Stimulated activated CD4-positive, alpha-beta T cell treated with anti-CD3 and anti-CD28 coated beads, TNF-alpha, amount 100 ng/mL, for 1 hour (primary cell): ENCODE results near the gene ZNF785.
"Not testable (repeated sequence)": the region's sequence is repeated elsewhere in the genome, so short reads cannot be mapped to it uniquely, and the experiment has no call there.

Source experiments
- DNase-seq, 3 donors: peaks; one replicate each; pipeline ENCODE4 v3.0.0-alpha.2; 2020; ENCODE audit warnings: low read depth in 3 of 3, low spot score in 1 of 3

ZNF785 gene

GRCh38 chr16:30540916-30541464 is 44.5 kb downstream of the ZNF785 start:
- DNase-seq = not testable (repeated sequence)

GRCh38 chr16:30539986-30540526 is 45.4 kb downstream of the ZNF785 start:
- not testable (repeated sequence) for DNase-seq

- no peak for DNase-seq
Observed at GRCh38 chr16:30539000-30539964, 46.2 kb downstream of the ZNF785 start.

- DNase-seq = not testable (repeated sequence)
Observed at GRCh38 chr16:30536391-30537024, 49.0 kb downstream of the ZNF785 start.

- DNase-seq = peak in 2 of 3 donors; percentile 31 to 54
Observed at GRCh38 chr16:30535777-30536190, 49.7 kb downstream of the ZNF785 start.

GRCh38 chr16:30535106-30535776 is 50.3 kb downstream of the ZNF785 start:
- DNase-seq = no peak

- peak; percentile 79 to 91 (median 84) for DNase-seq
Observed at GRCh38 chr16:30534368-30535105, 51.0 kb downstream of the ZNF785 start, which contains the start of gene ZNF747. ZNF747 (minus strand) TSS chr16:30534858; CDS start chr16:30534679, 179 bp downstream.

GRCh38 chr16:30533748-30534367 is 51.6 kb downstream of the ZNF785 start:
- DNase-seq = no peak

GRCh38 chr16:30533146-30533522 is 52.4 kb downstream of the ZNF785 start:
- no peak for DNase-seq

- DNase-seq = no peak
Observed at GRCh38 chr16:30532285-30533145, 53.0 kb downstream of the ZNF785 start.
